HEK293 (cell line): ENCODE results near the gene RHD.
"Not testable (repeated sequence)": the region's sequence is repeated elsewhere in the genome, so short reads cannot be mapped to it uniquely, and the experiment has no call there.

ENCODE experiments used
- CTCF ChIP-seq: fragments of 450-650 bp; formaldehyde crosslinking; IDR thresholded peaks from 2 replicates; pipeline ENCODE4 v1.5.1; 2016; ENCODE audit warnings: missing biosample characterization, missing genetic modification characterization
- MYNN ChIP-seq: fragments of 450-650 bp; formaldehyde crosslinking; IDR thresholded peaks from 2 replicates; pipeline ENCODE4 v1.5.1; 2016; ENCODE audit warnings: missing biosample characterization, missing genetic modification characterization, borderline replicate concordance
- REST ChIP-seq: fragments of 450-650 bp; formaldehyde crosslinking; IDR thresholded peaks from 2 replicates; pipeline ENCODE4 v1.5.1; 2016; ENCODE audit warnings: missing biosample characterization, missing genetic modification characterization
- ZNF140 ChIP-seq: fragments of 450-650 bp; formaldehyde crosslinking; IDR thresholded peaks from 2 replicates; pipeline ENCODE4 v1.5.1; 2016; ENCODE audit warnings: missing biosample characterization, missing genetic modification characterization
- ZNF146 ChIP-seq: fragments of 450-650 bp; formaldehyde crosslinking; IDR thresholded peaks from 2 replicates; pipeline ENCODE4 v1.5.1; 2016; ENCODE audit warnings: missing biosample characterization, missing genetic modification characterization
- ZNF184 ChIP-seq: fragments of 450-650 bp; IDR thresholded peaks from 2 replicates; pipeline ENCODE4 v1.5.1; 2018; ENCODE audit warnings: missing biosample characterization, mild to moderate bottlenecking, missing genetic modification characterization
- ZNF830 ChIP-seq: fragments of 450-650 bp; IDR thresholded peaks from 2 replicates; pipeline ENCODE4 v1.5.0; 2018; ENCODE audit warnings: missing biosample characterization, missing genetic modification characterization, low read depth, mild to moderate bottlenecking, moderate library complexity

DNA sequence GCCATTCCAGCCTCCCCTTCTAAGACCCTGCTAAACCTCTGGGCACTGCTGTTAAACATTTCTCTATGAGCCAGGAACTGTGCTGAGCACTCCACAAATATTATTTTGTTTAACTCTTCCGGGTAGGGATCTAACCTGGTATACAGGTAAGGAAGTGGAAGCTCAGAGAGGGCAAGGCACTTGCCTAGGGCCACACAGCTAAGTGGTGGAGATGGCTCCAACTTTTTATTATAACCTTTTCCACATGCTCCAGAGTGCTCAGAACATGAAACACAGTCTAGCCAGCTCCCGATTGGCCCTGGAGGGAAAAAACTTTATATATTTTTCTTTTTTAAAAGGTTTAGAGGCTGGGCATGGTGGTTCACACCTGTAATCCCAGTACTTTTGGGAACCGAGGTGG, 13.6 kb downstream of the RHD start:
- not testable (repeated sequence) for TF ChIP-seq ZNF830 (tag by site-specific recombination); ZNF184 (tag by site-specific recombination); REST; ZNF140 (tag by site-specific recombination); CTCF (tag by site-specific recombination); MYNN (tag by site-specific recombination); ZNF146 (tag by site-specific recombination)
